NOMO-1 (cell line): ENCODE data around the gene ZNF14.
"Not testable (repeated sequence)": the region's sequence is repeated elsewhere in the genome, so short reads cannot be mapped to it uniquely, and the experiment has no call there.

ENCODE experiments used
- DNase-seq, 2 experiments: peaks; one replicate each; lab custom pipeline; 2025; ENCODE audit not compliant: unreplicated experiment in 2 of 2; lab: John Stamatoyannopoulos, UW

ZNF14 gene

DNA sequence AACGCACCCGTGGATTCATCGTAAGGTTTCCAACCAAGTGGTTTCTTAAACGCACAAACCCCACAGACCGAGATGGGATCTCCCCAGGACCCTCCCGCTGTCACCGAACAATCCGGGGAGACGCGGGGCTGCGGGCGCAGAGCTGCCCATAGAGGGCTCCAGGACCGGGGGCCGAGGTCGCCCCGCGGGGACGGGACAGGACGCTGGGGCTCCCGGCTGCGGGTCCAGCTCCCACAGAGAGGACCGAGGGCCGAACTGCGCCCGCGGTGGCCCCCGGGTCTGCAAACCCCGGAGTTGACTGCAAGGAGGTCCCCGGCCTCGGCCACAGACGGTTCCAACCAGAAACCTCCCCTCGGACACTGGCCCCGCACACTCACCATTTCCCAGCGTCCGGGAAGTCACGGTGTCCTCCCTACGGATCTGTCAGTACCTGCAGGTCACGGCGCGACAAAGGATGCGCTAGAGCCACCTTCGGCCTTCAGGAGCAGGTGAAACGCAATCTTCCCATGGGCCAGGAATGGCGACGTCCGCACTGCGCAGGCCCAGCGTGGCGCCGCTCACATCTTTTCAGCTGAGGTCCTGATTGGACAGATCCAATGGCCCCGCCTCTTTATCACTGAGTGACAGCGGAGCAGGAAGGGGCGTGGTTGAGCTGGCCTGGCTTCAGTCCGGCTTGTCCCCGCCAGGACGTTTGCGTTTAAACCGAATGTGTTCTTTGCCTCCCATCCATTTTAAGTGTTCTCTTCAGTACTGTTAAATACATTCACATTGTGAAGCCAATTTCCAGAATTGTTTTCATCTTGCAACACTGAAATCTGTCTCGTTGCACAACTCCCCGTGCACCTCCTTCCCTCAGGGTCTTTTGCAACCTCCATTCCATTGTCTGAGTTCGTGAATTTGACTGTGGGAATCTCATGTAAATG, at the start of gene ZNF14:
TSS of gene ZNF14 (minus strand) at position 534 of the 923 bp plus-strand sequence. CDS start at position 380, 154 bp downstream.
- no peak for DNase-seq

DNA sequence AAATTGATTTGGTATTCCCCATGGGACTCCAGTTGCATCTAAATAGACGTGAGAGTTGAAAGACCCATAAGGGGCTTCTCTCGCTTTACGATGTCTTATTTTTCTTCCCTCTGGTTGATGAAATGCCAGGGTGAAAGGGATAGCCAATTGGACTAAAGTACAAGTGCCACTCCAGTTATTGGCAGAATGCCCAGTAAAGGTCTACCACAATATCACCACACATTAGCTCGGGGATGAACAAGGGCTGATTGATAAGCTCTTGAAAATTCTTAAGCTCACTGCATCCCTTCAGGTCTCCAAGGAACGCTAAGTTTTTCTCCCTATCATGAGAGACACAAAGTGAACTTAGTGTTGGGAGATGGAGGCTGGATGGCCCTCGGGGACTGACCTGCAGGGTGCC, 48.9 kb upstream of the ZNF14 start:
- not testable (repeated sequence) for DNase-seq

DNA sequence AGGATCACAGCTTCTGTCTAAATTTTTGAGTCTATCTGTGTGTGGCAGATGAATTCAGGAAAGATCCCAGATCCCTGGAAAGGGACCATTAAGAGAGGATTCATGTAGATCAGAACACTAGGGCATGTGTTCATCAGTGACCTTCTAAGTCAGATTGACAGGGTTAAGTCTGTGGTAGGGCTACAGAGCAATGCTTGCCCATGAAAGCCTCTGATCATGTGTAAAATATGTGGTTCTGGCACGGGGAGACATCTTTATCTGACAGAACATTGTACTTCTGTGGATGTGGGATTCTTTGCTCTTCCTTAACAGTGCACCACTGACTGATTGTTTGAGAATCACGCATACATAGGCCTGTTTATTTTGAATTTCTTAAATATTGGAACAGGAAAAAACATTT, 45.8 kb upstream of the ZNF14 start:
- DNase-seq, result no peak

DNA sequence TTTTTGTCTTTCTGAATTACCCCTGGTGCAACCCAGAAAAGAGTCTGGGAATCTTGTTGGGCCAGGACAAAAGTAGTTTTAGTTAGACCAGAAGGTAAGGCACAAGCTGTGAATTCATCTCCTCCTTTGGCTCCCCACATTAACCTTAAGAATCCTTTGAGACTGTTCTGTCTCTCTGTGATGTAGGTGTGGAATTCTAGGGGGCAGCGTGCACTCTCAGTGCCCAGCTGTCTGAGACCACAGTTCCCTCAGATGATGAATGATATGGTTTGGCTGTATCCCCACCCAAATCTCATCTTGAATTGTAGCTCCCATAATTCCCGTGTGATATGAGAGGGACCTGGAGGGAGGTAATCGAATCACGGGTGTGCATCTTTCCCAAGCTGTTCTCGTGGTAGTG, 44.8 kb upstream of the ZNF14 start:
- DNase-seq, result no peak

- DNase-seq, result peak; percentile 97 to 98
Measured at GRCh38 chr19:19776206-19777008, 43.5 kb upstream of the ZNF14 start.

GRCh38 chr19:19775891-19776205, 42.9 kb upstream of the ZNF14 start:
- DNase-seq, result no peak

GRCh38 chr19:19774354-19775033, 41.6 kb upstream of the ZNF14 start:
- peak in 1 of 2 experiments; percentile 5 for DNase-seq

DNA sequence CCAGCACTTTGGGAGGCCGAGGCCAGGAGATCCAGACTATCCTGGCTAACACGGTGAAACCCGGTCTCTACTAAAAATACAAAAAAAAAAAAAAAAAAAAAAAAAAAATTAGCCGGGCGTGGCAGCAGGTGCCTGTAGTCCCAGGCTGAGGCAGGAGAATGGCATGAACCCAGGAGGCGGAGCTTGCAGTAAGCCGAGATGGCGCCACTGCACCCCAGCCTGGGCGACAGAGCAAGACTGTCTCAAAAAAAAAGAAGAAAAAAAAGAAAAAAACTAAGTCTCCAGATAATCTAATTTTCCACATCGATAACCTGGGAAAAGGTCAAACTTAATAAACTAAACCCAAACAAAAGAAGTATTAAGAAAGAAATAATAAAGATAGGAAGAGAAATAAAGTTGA, 39.1 kb upstream of the ZNF14 start:
- DNase-seq, result not testable (repeated sequence)

- DNase-seq, result not testable (repeated sequence)
Measured at GRCh38 chr19:19769971-19770370, 37.1 kb upstream of the ZNF14 start.

- DNase-seq, result no peak
Measured at GRCh38 chr19:19758164-19758563, 25.3 kb upstream of the ZNF14 start.

- no peak for DNase-seq
Measured at GRCh38 chr19:19752760-19753403, 20.0 kb upstream of the ZNF14 start.

- no peak for DNase-seq
Measured at GRCh38 chr19:19751846-19752245, 18.9 kb upstream of the ZNF14 start.

DNA sequence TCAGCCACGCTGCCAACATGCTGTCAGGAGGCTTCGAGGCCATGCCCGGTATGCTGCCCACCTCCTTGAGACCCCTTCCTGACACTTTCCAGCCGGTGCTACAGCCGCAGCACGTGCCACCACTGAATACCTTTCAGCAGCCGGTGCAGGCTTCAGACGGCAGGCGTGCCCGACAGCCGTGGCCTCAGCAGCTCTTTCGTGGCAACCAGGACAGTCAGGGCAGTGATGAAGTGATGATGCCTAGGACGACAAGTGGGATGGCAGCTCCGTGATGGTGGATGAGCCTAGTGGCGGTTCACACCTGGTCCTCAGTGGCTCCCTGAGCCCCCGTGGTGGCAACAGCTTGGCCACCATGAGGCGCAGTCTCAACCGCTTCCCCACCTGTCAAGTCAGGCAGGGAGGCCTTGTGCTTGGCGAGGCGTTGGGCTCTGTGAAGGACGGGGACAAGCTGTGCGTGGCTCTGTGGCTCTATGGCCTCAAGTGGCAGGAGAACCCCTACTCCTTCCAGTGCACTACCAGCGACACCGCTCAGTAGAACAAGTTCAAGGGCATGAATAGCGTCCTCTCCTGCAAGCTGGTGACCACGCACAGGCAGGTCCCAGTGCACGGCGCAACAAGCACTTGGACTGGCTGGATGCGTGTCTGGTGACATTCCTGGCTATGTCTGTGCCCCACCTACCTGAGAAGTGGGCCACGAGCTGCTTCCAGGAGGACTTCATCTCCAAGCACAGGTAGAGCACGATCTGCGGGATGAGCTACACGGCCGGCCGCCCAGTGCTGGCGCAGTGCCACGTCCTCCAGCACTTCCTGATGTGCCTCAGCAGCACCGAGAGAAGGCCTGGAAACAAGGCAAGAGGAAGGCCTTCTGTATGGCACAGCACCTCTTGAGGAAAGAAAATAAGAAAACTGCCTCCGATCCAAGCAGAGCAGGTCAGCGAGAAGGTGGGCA, 18.2 kb upstream of the ZNF14 start:
- no peak for DNase-seq

- DNase-seq, result no peak
Measured at GRCh38 chr19:19749908-19750841, 17.3 kb upstream of the ZNF14 start.

- no peak for DNase-seq
Measured at GRCh38 chr19:19749117-19749907, 16.4 kb upstream of the ZNF14 start.

DNA sequence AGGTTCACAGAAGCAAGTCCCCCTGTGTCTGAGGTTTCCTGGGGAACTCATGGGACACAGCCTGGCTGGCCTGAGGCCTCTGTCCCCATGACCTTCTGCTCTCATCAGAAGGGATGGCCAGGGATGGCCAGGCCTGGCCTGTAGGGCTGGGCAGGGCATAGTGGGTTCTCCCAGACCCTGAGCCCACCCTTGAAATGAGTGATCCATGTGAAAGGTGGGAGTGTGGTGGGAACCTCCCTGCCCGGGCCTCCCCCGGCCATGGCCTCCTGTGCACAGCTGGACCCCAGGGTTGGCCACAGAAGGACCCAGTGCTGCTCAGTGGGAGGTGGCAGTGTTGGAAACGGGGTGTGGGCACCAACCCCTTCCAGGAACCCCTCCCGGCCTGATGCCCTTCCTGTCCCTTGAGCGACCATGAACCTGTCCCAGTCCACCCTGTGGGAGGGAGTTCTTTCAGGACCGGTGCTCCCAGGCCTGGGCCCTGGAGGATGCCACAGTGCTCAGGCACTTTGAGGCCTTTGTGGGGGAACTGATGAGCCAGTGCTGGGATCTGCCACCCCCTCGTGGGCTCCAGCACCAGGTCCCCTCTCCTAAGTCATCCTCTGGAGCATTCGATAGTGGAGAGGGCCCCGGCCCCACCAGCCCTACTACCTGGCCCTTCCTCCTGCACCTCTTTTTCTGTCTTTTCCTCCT, 15.5 kb upstream of the ZNF14 start:
- no peak for DNase-seq
